ENCODE measurements around the gene NCBP3. TPM values are rescaled to one million over a fixed set of nuclear protein-coding genes. Genes with fewer than 3 reads are reported as not detected.
A peak's percentile ranks its signal among the peaks of the same experiment; 100 is the strongest.
"Not testable (repeated sequence)": the region's sequence is repeated elsewhere in the genome, so short reads cannot be mapped to it uniquely, and the experiment has no call there.

The NCBP3 gene
- polyA plus RNA-seq, 1 experiment, result 9.7 TPM

DNA sequence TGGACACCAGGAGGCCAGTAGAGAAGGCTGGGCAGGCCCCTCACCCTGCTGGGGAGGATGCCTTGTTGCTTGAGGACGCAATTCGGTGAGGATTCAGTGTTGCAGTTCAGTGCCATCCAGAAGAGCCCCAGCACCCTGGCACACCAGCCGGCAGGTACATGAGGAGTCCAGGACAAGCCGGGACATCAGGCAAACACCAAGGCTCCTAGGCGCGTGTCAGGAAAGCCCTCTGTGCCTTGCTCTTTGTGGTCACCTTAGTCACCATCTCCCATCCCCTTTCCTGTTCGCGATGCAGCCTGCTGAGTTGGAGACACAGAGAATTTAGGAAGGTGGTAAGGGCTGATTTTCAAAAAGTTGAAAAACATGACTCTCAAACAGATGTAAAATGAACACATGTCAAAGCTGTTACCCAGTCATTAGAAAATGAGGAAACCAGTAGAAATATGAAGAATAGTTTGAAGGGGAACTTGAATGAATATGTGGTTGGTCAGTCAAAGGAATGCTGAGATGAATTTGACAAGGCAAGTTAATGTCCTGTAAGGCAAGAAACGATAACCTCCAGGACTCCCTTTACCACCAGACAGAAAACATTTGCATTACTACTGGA, 2.3 kb upstream of the NCBP3 start:
- no peak for DNase-seq (ENCODE audit: low read depth)
- no peak for TF ChIP-seq CTCF (IDR thresholded peaks at IDR 0.05; ENCODE audit: insufficient read depth, low read depth, low read length)
- ChIA-PET POLR2A (no interaction called here), CTCF (interaction anchor here (6.2 kb wide), 1 partner anchor 111 kb away, joined by 57 read pairs; no protein-coding TSS in a partner anchor)
- Histone ChIP-seq H3K27me3 (ENCODE audit: control insufficient read depth, insufficient read depth, low read length) (peaks cover 2% of the 10 kb centered on the region; the same call in 1 of the 2 replicates), H3K36me3 (ENCODE audit: control insufficient read depth, insufficient read depth, low read length) (no peaks in the 10 kb centered on the region), H3K4me3 (ENCODE audit: low read depth, low read length) (no peak overlapping the region)

DNA sequence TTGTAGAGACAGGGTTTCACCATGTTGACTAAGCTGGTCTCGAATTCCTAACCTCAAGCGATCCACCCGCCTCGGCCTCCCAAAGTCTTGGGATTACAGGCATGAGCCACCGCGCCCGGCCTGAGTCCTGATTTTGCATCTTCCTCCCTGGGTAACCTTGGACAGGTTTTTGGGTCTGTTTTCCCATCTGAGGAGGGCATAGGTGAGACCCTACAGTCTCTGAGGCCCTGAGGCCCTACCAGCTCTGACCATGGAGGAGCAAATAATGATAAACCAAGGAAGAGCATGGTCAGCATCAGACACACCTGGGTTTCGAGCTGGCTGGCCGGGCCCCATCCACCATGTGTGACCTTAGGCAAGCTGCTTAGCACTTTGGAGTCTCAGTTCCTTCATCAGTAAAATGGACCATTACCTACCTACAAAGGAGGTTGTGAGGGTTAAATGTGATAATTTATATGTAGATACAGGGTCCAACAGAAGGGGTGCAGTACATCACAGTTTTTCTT, 1.2 kb upstream of the NCBP3 start:
- Histone ChIP-seq H3K4me3 (ENCODE audit: low read depth, low read length) (no peak overlapping the region), H3K27me3 (ENCODE audit: control insufficient read depth, insufficient read depth, low read length) (peaks cover 2% of the 10 kb centered on the region; the same call in 1 of the 2 replicates), H3K36me3 (ENCODE audit: control insufficient read depth, insufficient read depth, low read length) (peaks cover 2% of the 10 kb centered on the region)
- TF ChIP-seq CTCF (IDR thresholded peaks at IDR 0.05; ENCODE audit: insufficient read depth, low read depth, low read length), result no peak
- ChIA-PET POLR2A (no interaction called here), CTCF (interaction anchor here (2.1 to 6.2 kb wide), 6 partner anchors 10 to 113 kb away, joined by 8 to 57 read pairs (median 14); no protein-coding TSS in a partner anchor)
- DNase-seq (ENCODE audit: low read depth), result no peak

GRCh38 chr17:3846437-3847164, 555 bp upstream of the NCBP3 start:
- TF ChIP-seq CTCF (IDR thresholded peaks at IDR 0.05; ENCODE audit: insufficient read depth, low read depth, low read length), result no peak
- H3K4me3 ChIP-seq (ENCODE audit: low read depth, low read length), result no peak overlapping the region; the same call in 1 of the 2 replicates
- ChIA-PET POLR2A (interaction anchor here (0.8 kb wide), 1 partner anchor 834 kb away, joined by 3 read pairs; no protein-coding TSS in a partner anchor), CTCF (interaction anchor here (0.5 to 6.2 kb wide), 23 partner anchors 9 to 280 kb away, joined by 3 to 57 read pairs (median 5); partner anchors contain the start of genes CAMKK1 and HASPIN)
- DNase-seq (ENCODE audit: low read depth), result no peak
- H3K36me3 ChIP-seq (ENCODE audit: control insufficient read depth, insufficient read depth, low read length), result peaks cover 2% of the 10 kb centered on the region
- peaks cover 2% of the 10 kb centered on the region; the same call in 1 of the 2 replicates for H3K27me3 ChIP-seq (ENCODE audit: control insufficient read depth, insufficient read depth, low read length)

DNA sequence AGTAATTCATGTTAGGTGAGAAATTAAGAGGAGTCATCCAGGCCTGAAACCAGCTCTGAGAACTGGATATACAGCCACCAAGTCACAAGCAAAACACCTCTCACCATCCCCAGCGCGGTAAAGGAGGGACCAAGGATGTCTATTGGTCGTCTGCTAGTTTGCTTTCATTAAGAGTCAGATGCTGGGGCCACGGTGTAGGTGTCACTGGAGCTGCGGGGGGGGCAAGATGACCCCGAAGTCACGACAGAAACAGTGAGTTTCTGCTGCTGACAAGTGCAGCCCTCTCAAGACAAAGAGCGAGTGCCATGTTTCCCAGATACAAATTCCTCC, 790 bp downstream of the NCBP3 start:
- no peak for DNase-seq (ENCODE audit: low read depth)
- peaks cover 2% of the 10 kb centered on the region; the same call in 1 of the 2 replicates for H3K27me3 ChIP-seq (ENCODE audit: control insufficient read depth, insufficient read depth, low read length)
- H3K4me3 ChIP-seq (ENCODE audit: low read depth, low read length), result peak overlapping the region; percentile 98
- peaks cover 2% of the 10 kb centered on the region for H3K36me3 ChIP-seq (ENCODE audit: control insufficient read depth, insufficient read depth, low read length)
- TF ChIP-seq CTCF (IDR thresholded peaks at IDR 0.05; ENCODE audit: insufficient read depth, low read depth, low read length), result no peak
- ChIA-PET POLR2A (no interaction called here), CTCF (interaction anchor here (0.5 to 6.2 kb wide), 15 partner anchors 8 to 1385 kb away, joined by 3 to 57 read pairs (median 8); partner anchors contain the start of gene HASPIN)

DNA sequence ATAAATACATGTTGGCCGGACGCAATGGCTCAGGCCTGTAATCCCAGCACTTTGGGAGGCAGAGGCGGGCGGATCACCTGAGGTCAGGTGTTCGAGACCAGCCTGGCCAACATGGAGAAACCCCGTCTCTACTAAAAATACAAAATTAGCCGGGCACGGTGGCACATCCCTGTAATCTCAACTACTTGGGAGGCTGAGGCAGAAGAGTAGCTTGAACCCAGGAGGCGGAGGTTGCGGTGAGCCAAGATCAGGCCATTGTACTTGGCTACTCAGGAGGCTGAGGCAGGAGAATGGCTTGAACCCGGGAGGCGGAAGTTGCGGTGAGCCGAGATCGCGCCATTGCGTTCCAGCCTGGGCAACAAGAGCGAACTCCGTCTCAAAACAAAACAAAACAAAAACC, 1.5 kb downstream of the NCBP3 start:
- H3K4me3 ChIP-seq (ENCODE audit: low read depth, low read length); H3K36me3 ChIP-seq (ENCODE audit: control insufficient read depth, insufficient read depth, low read length); POLR2A ChIA-PET: not testable (repeated sequence)

More for the DNA sequence above, 1.5 kb downstream of the NCBP3 start:
- DNase-seq (ENCODE audit: low read depth); H3K27me3 ChIP-seq (ENCODE audit: control insufficient read depth, insufficient read depth, low read length): not testable (repeated sequence)
- CTCF ChIA-PET, result interaction anchor here (1.4 to 6.2 kb wide), 10 partner anchors 7 to 232 kb away, joined by 3 to 57 read pairs (median 8); partner anchors contain the start of gene HASPIN
